GM12874 (cell line): ENCODE data around the gene PUSL1.

Source experiments
- CTCF ChIP-seq: IDR thresholded peaks from 2 replicates; pipeline ENCODE4 v1.5.1; 2011; ENCODE audit warnings: low read depth, mild to moderate bottlenecking, control low read depth, low read length, moderate library complexity; ENCODE audit not compliant: insufficient read depth

The PUSL1 gene

GRCh38 chr1:1297802-1298424 is 10.5 kb upstream of the PUSL1 start:
- TF ChIP-seq CTCF: no peak

GRCh38 chr1:1298861-1299685 is 9.3 kb upstream of the PUSL1 start:
- no peak for TF ChIP-seq CTCF

GRCh38 chr1:1299686-1300351 is 8.6 kb upstream of the PUSL1 start:
- peak; percentile 69 for TF ChIP-seq CTCF

GRCh38 chr1:1300352-1300739 is 8.1 kb upstream of the PUSL1 start:
- TF ChIP-seq CTCF: no peak

- peak; percentile 77 for TF ChIP-seq CTCF
These were observed 6.4 kb upstream of the PUSL1 start for GRCh38 chr1:1302006-1302430.

GRCh38 chr1:1302951-1303509 is 5.4 kb upstream of the PUSL1 start:
- TF ChIP-seq CTCF: no peak

- TF ChIP-seq CTCF: no peak
These were observed 4.7 kb upstream of the PUSL1 start for GRCh38 chr1:1303736-1304135.
